ENCODE measurements around the gene PPP1R8. TPM values are rescaled to one million over a fixed set of nuclear protein-coding genes. Genes with fewer than 3 reads are reported as not detected.

PPP1R8 gene
- total and polyA plus RNA-seq, 2 of the 8 experiments (the other 6 are each of a cell fraction or from before 2014, with no cell fraction given), result 33.4 to 51.8 TPM

DNA sequence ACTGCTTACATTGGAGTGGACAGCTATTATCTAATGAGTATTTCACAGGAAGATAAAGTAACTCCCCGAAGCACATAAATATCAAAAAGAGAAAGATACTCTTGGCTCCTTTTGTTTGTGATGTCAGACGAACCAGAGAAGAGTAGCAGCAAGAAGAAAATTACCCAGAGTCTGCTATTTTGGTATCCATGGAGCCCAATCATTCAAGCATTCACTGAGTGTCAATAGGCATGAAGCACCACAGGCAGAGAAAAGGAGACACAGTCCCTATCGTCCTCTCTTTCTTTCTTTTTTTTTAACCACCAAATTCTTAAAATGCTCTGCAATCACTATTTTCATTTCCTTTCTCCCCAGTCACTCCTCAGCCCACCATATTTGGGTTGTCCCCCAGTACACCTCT lies 63.9 kb downstream of the PPP1R8 start:
- Histone ChIP-seq H3K4ac (replicated peaks; ENCODE audit: insufficient read length, low read depth, low read length) (no peak overlapping the region), H3K4me3 (ENCODE audit: extremely low read depth in 1 of 4, insufficient read depth in 2 of 4, low read depth in 3 of 4, low read length in 4 of 4) (no peak overlapping the region), H2BK5ac (ENCODE audit: low read depth, low read length) (no peak overlapping the region), H2BK120ac (replicated peaks; ENCODE audit: low read depth, low read length) (no peak overlapping the region), H3K4me1 (replicated peaks in 1 of 4; ENCODE audit: control insufficient read depth in 3 of 4, insufficient read depth in 4 of 4, low read length in 3 of 4) (no peaks in the 10 kb centered on the region), H4K91ac (replicated peaks; ENCODE audit: insufficient read length, low read length) (no peak overlapping the region), H2AK5ac (ENCODE audit: low read depth, low read length) (no peak overlapping the region), H3K36me3 (ENCODE audit: control insufficient read depth in 2 of 4, insufficient read depth in 4 of 4, low read length in 3 of 4) (peaks cover 29 to 78% (median 60%) of the 10 kb centered on the region in 4 experiments), H2BK15ac (ENCODE audit: low read length) (no peak overlapping the region), H3K56ac (replicated peaks; ENCODE audit: insufficient read length, low read depth, low read length) (no peak overlapping the region), H4K8ac (ENCODE audit: extremely low read depth, insufficient read depth, low read length) (no peak overlapping the region), H2BK12ac (ENCODE audit: low read depth, low read length) (no peak overlapping the region), H3K14ac (ENCODE audit: insufficient read length) (no peak overlapping the region), H2BK20ac (ENCODE audit: low read length) (no peak overlapping the region), H3K9me3 (ENCODE audit: insufficient read depth in 2 of 2, low read depth in 1 of 2, low read length in 1 of 2) (no peaks in the 10 kb centered on the region), H3K23ac (ENCODE audit: insufficient read length) (no peak overlapping the region), H3K18ac (ENCODE audit: extremely low read depth, low read length) (no peak overlapping the region), H3K27ac (ENCODE audit: low read depth, low read length) (no peak overlapping the region), H3K4me2 (ENCODE audit: insufficient read depth in 1 of 2, low read depth in 2 of 2, low read length in 2 of 2) (no peak overlapping the region), H3K23me2 (ENCODE audit: low read depth, low read length) (no peaks in the 10 kb centered on the region), H3K79me2 (ENCODE audit: control insufficient read depth in 1 of 2, insufficient read depth in 2 of 2, low read length in 2 of 2) (no peaks in the 10 kb centered on the region), H3K79me1 (ENCODE audit: low read depth, low read length) (no peaks in the 10 kb centered on the region), H3K27me3 (replicated peaks in 1 of 4; ENCODE audit: control insufficient read depth in 3 of 4, extremely low read depth in 1 of 4, insufficient read depth in 3 of 4, low read length in 3 of 4) (no peaks in the 10 kb centered on the region), H2AFZ (ENCODE audit: low read length) (no peak overlapping the region), H3K9ac (replicated peaks in 1 of 4; ENCODE audit: extremely low read depth in 1 of 4, low read depth in 3 of 4, low read length in 3 of 4) (no peak overlapping the region), H4K20me1 (replicated peaks in 1 of 2; ENCODE audit: control insufficient read depth in 1 of 2, insufficient read depth in 2 of 2, low read length in 2 of 2) (peaks cover 3 to 4% of the 10 kb centered on the region in 2 experiments), H4K5ac (ENCODE audit: insufficient read length, low read depth, low read length) (no peak overlapping the region)
- 75% methylated on average over 3 of the region's 3 CpGs; no CpG with 5 or more reads in 1 of the 2 experiments for WGBS, 2 experiments (ENCODE audit: extremely low coverage in 1 of 2, insufficient coverage in 1 of 2, insufficient read length in 1 of 2, insufficient replicate concordance in 2 of 2, low coverage in 1 of 2, low lambda C conversion rate in 2 of 2, missing lambda C conversion rate in 1 of 2)
- CTCF ChIA-PET (ENCODE audit: partially characterized antibody), result interaction anchor here (0.9 kb wide), 1 partner anchor 77 kb away, joined by 5 read pairs; no protein-coding TSS in a partner anchor
- FAIRE-seq, result no peak
- no peak for DNase-seq (ENCODE audit: low read depth in 1 of 2, low spot score in 2 of 2)
- POLR2A ChIA-PET (ENCODE audit: partially characterized antibody), result interaction anchor here (1.3 to 4.0 kb wide), 3 partner anchors 11 to 36 kb away, joined by 3 to 17 read pairs (median 8); no protein-coding TSS in a partner anchor
- TF ChIP-seq EGR1 (IDR thresholded peaks at IDR 0.05; ENCODE audit: borderline replicate concordance, low read depth, low read length) (no peak), GTF2F1 (IDR thresholded peaks at IDR 0.05; ENCODE audit: borderline replicate concordance, low read depth, low read length) (no peak), RXRA (IDR thresholded peaks at IDR 0.05; ENCODE audit: insufficient read depth, low read depth, low read length) (no peak), RBBP5 (IDR thresholded peaks at IDR 0.05; ENCODE audit: borderline replicate concordance, low read depth, low read length) (no peak), HDAC2 (IDR thresholded peaks at IDR 0.05; ENCODE audit: borderline replicate concordance in 1 of 2, low read depth in 2 of 2, low read length in 2 of 2) (no peak), JUND (IDR thresholded peaks at IDR 0.05; ENCODE audit: low read length) (no peak), CTBP2 (IDR thresholded peaks at IDR 0.05; ENCODE audit: borderline replicate concordance, insufficient read depth, insufficient read length, low read length) (no peak), SIRT6 (IDR thresholded peaks at IDR 0.05; ENCODE audit: low read length) (no peak), JUN (IDR thresholded peaks at IDR 0.05; ENCODE audit: low read depth, low read length) (no peak), FOSL1 (IDR thresholded peaks at IDR 0.05; ENCODE audit: insufficient read depth, low read depth, low read length) (no peak)
- TF ChIP-seq, protein P1, sequence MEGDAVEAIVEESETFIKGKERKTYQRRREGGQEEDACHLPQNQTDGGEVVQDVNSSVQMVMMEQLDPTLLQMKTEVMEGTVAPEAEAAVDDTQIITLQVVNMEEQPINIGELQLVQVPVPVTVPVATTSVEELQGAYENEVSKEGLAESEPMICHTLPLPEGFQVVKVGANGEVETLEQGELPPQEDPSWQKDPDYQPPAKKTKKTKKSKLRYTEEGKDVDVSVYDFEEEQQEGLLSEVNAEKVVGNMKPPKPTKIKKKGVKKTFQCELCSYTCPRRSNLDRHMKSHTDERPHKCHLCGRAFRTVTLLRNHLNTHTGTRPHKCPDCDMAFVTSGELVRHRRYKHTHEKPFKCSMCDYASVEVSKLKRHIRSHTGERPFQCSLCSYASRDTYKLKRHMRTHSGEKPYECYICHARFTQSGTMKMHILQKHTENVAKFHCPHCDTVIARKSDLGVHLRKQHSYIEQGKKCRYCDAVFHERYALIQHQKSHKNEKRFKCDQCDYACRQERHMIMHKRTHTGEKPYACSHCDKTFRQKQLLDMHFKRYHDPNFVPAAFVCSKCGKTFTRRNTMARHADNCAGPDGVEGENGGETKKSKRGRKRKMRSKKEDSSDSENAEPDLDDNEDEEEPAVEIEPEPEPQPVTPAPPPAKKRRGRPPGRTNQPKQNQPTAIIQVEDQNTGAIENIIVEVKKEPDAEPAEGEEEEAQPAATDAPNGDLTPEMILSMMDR (IDR thresholded peaks at IDR 0.05; ENCODE audit: control extremely low read depth in 1 of 3, insufficient read depth in 1 of 3, low read depth in 1 of 3, low read length in 3 of 3), result no peak

Measured in H1 (cell line).